H7 (cell line): ENCODE data around the gene PPFIBP2. TPM values are rescaled to one million over a fixed set of nuclear protein-coding genes. Genes with fewer than 3 reads are reported as not detected.

Experiments used
- DNase-seq: peaks from one replicate; pipeline ENCODE4 v3.0.0; 2012
- H3K27me3 ChIP-seq: 2 replicates; pipeline ENCODE4 v1.6.0; 2011; ENCODE audit warnings: mild to moderate bottlenecking, low read length; ENCODE audit not compliant: control insufficient read depth, insufficient read depth
- H3K36me3 ChIP-seq: replicated peaks from 2 replicates; pipeline ENCODE4 v1.5.1; 2011; ENCODE audit warnings: low read length; ENCODE audit not compliant: control insufficient read depth, insufficient read depth
- H3K4me3 ChIP-seq: 2 replicates; pipeline ENCODE4 v1.5.1; 2011; ENCODE audit warnings: low read depth, mild to moderate bottlenecking, control low read depth, low read length, moderate library complexity; ENCODE audit not compliant: insufficient read depth
- total RNA-seq: library from RNA; depleted of rRNA; stranded (reverse); fragments of >200 nt; shearing (Covaris generic); gene quantifications from 2 replicates; pipeline ENCODE4 v1.2.3, GENCODE V29; 2014; rRNA removed

The PPFIBP2 gene
- total RNA-seq, 1 experiment from 2014 or later, result 9.4 TPM

DNA sequence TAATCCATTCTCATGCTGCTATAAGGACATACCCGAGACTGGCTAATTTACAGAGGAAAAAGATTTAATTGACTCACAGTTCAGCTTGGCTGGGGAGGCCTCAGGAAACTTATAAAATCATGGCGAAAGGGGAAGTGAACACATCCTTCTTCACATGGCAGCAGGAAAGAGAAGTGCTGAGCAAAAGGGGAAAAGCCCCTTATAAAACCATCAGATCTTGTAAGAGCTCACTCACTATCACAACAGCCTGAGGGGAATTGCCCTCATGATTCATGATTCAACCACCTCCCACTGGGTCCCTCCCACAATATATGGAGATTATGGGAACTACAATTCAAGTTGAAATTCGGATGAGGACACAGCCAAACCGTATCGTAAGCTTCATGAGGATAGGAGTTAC is 163.3 kb downstream of the PPFIBP2 start:
- H3K4me3 ChIP-seq, result no peak overlapping the region
- H3K27me3 ChIP-seq, result no peaks in the 10 kb centered on the region; the same call in 1 of the 2 replicates
- no peak for DNase-seq

DNA sequence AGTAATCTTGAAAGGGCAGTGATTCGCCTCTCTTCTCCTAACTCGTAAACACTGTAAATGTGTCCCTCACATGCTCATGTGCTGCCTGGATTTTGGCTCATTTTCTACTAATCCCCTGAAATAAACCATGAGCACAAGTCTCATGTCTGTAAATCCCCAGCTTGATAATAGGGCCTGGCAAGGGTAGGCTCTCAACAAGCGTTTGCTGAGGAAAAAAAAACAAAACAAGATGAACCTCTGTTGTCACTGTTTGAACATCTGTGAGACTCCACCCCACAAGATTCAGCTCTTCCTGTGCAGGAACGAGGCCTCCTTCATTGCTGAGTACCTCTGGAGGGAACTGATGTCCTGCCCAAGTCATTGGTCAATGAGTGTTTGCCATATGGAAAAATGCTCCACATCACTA is 164.0 kb downstream of the PPFIBP2 start:
- H3K36me3 ChIP-seq, result no peaks in the 10 kb centered on the region
- no peak for DNase-seq
- H3K27me3 ChIP-seq, result no peaks in the 10 kb centered on the region; the same call in 1 of the 2 replicates
- no peak overlapping the region for H3K4me3 ChIP-seq

More for the DNA sequence above, 163.3 kb downstream of the PPFIBP2 start:
- no peaks in the 10 kb centered on the region; the same call in 1 of the 2 replicates for H3K36me3 ChIP-seq

DNA sequence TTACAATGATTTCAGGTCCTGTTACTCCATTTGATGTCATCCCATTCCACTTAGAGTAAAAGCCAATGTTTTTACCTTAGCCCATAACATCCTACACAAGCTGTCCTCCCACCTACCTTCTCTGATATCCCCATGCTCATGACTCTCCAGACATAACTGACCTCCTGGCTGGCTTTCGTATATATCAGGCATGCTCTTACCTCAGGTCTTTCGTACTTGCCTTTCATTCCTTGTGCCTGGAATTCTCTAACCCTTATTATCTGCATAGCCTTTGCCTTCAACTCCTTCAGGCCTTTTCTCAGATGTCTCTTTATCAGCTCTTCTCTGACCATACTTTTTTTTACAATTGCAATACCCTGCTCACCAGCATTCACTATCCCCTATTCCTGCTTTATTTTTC is 169.8 kb downstream of the PPFIBP2 start:
- H3K27me3 ChIP-seq, result no peaks in the 10 kb centered on the region
- DNase-seq, result no peak
- H3K36me3 ChIP-seq, result no peaks in the 10 kb centered on the region
- H3K4me3 ChIP-seq, result no peak overlapping the region

GRCh38 chr11:7686761-7687160 is 173.0 kb downstream of the PPFIBP2 start:
- H3K4me3 ChIP-seq, result no peak overlapping the region
- H3K36me3 ChIP-seq, result no peaks in the 10 kb centered on the region
- H3K27me3 ChIP-seq, result no peaks in the 10 kb centered on the region
- DNase-seq, result no peak

GRCh38 chr11:7687386-7687785 is 173.6 kb downstream of the PPFIBP2 start:
- Histone ChIP-seq H3K36me3 (no peaks in the 10 kb centered on the region), H3K4me3 (no peak overlapping the region), H3K27me3 (no peaks in the 10 kb centered on the region)
- DNase-seq, result no peak

GRCh38 chr11:7688238-7688826 is 174.5 kb downstream of the PPFIBP2 start:
- Histone ChIP-seq H3K27me3 (no peaks in the 10 kb centered on the region), H3K36me3 (no peaks in the 10 kb centered on the region), H3K4me3 (no peak overlapping the region)
- DNase-seq, result peak; percentile 40

- no peak for DNase-seq
- H3K4me3 ChIP-seq, result no peak overlapping the region
- no peaks in the 10 kb centered on the region for H3K27me3 ChIP-seq
- H3K36me3 ChIP-seq, result no peaks in the 10 kb centered on the region
Measured at GRCh38 chr11:7689239-7689638, 175.4 kb downstream of the PPFIBP2 start.

DNA sequence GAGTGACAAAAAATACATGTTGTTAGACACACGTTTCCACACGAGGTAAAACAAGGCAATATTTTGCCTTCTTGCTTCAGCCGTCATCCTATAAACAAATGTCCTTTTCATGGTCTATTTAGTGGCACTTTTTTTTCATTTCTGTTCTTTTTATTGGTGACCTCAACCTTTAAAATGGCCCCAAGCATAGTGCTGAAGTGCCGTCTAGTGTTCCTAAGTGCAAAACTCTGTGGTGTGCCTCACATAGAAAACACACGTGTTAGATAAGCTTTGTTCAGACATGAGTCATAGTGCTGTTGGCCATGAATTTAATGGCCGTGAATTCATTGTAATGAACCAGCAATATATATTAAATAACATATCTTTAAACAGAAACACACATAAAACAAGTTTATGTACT is 176.8 kb downstream of the PPFIBP2 start:
- Histone ChIP-seq H3K4me3 (no peak overlapping the region), H3K36me3 (no peaks in the 10 kb centered on the region), H3K27me3 (no peaks in the 10 kb centered on the region)
- DNase-seq, result no peak

DNA sequence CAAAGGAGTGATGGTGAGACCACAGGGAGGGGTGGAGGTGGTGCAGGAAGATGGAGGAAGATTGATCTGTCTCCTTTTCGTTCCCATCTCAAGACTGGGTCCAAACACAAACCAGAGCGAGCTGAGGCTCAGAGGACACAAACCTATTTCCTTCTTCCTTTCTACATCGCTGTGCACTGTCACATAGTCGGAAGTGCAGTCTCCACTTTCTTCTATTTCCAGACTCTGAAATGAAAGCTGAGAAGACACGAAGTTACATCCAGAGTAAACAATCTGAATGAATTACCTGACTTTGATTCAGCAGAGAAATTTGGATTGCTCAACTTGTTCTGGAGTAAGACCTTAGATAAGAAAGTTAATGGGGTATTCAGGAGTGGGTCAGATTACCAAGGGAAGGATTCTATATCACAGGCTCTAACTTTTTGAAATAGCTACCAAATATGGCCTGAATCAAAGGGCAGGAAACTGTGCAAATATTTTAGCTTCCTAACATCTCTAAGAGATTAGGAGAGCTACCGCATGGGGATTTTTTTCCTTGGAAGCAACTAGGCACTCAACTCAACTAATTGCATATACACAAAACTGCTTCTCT is 178.1 kb downstream of the PPFIBP2 start:
- H3K4me3 ChIP-seq, result no peak overlapping the region
- DNase-seq, result no peak

DNA sequence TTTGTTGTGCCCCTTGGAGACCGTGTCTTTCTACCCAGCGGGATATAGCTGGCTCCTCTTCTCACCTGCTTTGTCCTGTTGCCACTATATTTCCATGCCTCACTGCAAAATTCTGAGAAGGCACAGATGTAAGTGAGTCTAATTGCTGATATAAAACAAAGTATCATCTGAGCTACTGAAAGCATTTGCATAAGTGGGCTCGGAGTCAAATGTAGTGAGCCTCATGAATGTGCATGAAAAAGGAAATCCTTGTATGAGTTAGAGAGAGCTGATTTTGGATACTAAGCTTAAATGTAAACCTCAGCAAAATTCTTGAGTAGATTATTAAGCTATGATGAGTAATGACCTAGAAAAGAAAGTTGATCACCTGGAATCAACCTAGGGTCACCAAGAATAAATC is 178.6 kb downstream of the PPFIBP2 start:
- no peak for DNase-seq
- H3K36me3 ChIP-seq, result no peaks in the 10 kb centered on the region
- H3K4me3 ChIP-seq, result no peak overlapping the region
- no peaks in the 10 kb centered on the region for H3K27me3 ChIP-seq

More for the DNA sequence above, 178.1 kb downstream of the PPFIBP2 start:
- no peaks in the 10 kb centered on the region for H3K27me3 ChIP-seq
- H3K36me3 ChIP-seq, result no peaks in the 10 kb centered on the region

- no peak overlapping the region for H3K4me3 ChIP-seq
- no peak for DNase-seq
- H3K36me3 ChIP-seq, result no peaks in the 10 kb centered on the region
- no peaks in the 10 kb centered on the region for H3K27me3 ChIP-seq
Measured at GRCh38 chr11:7694235-7694634, 180.4 kb downstream of the PPFIBP2 start.

DNA sequence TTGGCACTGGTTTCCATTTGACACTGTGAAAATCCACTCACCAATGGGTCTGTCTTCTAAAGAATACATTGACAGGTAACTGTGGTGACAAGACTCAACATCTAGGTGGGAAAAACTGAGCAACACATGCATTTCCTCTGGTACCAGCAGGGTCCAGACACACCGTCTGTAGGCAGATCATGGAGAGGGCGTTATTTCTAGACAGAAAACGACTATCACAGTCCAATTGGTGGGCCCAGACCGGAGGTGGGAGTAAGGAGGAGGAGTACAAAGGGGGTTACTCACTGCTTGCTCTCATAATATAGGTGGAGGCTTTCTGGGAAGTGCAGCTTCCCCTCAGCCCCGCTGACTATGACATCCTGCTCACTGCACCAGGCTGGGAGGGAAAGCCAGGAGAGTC is 182.6 kb downstream of the PPFIBP2 start:
- Histone ChIP-seq H3K27me3 (no peaks in the 10 kb centered on the region), H3K4me3 (no peak overlapping the region), H3K36me3 (no peaks in the 10 kb centered on the region)
- no peak for DNase-seq

Other genes starting within 250 kb of the PPFIBP2 start
- 2.8 TPM in 1 of 2 replicates, not detected in the other for gene OLFML1, start 28.5 kb upstream of the PPFIBP2 start, total RNA-seq
- 53.0 and 63.2 TPM in 2 replicates for gene CYB5R2, start 159.5 kb downstream of the PPFIBP2 start, total RNA-seq
- gene OVCH2, start 192.5 kb downstream of the PPFIBP2 start, total RNA-seq, result 0.66 TPM in 1 of 2 replicates, not detected in the other